IMR-90 (cell line): ENCODE data around the gene MCM3AP.

Source experiments
- BHLHE40 ChIP-seq: fragments of 150-350 bp; IDR thresholded peaks from 2 replicates; pipeline ENCODE4 v1.6.1; 2016; ENCODE audit warnings: mild to moderate bottlenecking, low read depth, low read length
- CEBPB ChIP-seq: IDR thresholded peaks from 2 replicates; pipeline ENCODE4 v1.6.1; 2012; ENCODE audit warnings: low read depth, low read length, improper control_type of control experiment
- CHD1 ChIP-seq: IDR thresholded peaks from 2 replicates; pipeline ENCODE4 v1.6.1; 2012; ENCODE audit warnings: low read depth, low read length, improper control_type of control experiment
- FOS ChIP-seq: fragments of 150-350 bp; IDR thresholded peaks from 2 replicates; pipeline ENCODE4 v1.6.1; 2016; ENCODE audit warnings: low read depth, low read length
- MAFK ChIP-seq: IDR thresholded peaks from 2 replicates; pipeline ENCODE4 v1.6.1; 2012; ENCODE audit warnings: low read depth, low read length, improper control_type of control experiment
- MAZ ChIP-seq: IDR thresholded peaks from 2 replicates; pipeline ENCODE4 v1.6.1; 2012; ENCODE audit warnings: low read depth, mild to moderate bottlenecking, low read length, improper control_type of control experiment, moderate library complexity, borderline replicate concordance
- MXI1 ChIP-seq: IDR thresholded peaks from 2 replicates; pipeline ENCODE4 v1.6.1; 2012; ENCODE audit warnings: low read depth, mild to moderate bottlenecking, low read length, moderate library complexity, borderline replicate concordance
- POLR2A ChIP-seq: IDR thresholded peaks from 2 replicates; pipeline ENCODE4 v1.6.1; 2012; ENCODE audit warnings: mild to moderate bottlenecking, low read depth, low read length
- RAD21 ChIP-seq: IDR thresholded peaks from 2 replicates; pipeline ENCODE4 v1.6.1; 2012; ENCODE audit warnings: low read length, improper control_type of control experiment
- RCOR1 ChIP-seq: IDR thresholded peaks from 2 replicates; pipeline ENCODE4 v1.6.1; 2012; ENCODE audit warnings: mild to moderate bottlenecking, low read length, improper control_type of control experiment; ENCODE audit not compliant: insufficient replicate concordance
- SMC3 ChIP-seq: fragments of 150-350 bp; IDR thresholded peaks from 2 replicates; pipeline ENCODE4 v1.6.1; 2016; ENCODE audit warnings: low read depth, mild to moderate bottlenecking, antibody characterized with exemption, low read length, moderate library complexity
- USF2 ChIP-seq: fragments of 150-350 bp; IDR thresholded peaks from 2 replicates; pipeline ENCODE4 v1.6.1; 2017; ENCODE audit warnings: mild to moderate bottlenecking, antibody characterized with exemption, low read length, low read depth
- TF ChIP-seq, protein P1 (sequence below): conservative IDR thresholded peaks from 2 replicates; pipeline ENCODE4 v1.5.1; 2012; ENCODE audit warnings: mild to moderate bottlenecking, low read depth, low read length, improper control_type of control experiment
- TF ChIP-seq, protein P2 (sequence below): fragments of 150-350 bp; IDR thresholded peaks from 2 replicates; pipeline ENCODE4 v1.6.1; 2016; ENCODE audit warnings: low read depth, mild to moderate bottlenecking, low read length, moderate library complexity, borderline replicate concordance

DNA sequence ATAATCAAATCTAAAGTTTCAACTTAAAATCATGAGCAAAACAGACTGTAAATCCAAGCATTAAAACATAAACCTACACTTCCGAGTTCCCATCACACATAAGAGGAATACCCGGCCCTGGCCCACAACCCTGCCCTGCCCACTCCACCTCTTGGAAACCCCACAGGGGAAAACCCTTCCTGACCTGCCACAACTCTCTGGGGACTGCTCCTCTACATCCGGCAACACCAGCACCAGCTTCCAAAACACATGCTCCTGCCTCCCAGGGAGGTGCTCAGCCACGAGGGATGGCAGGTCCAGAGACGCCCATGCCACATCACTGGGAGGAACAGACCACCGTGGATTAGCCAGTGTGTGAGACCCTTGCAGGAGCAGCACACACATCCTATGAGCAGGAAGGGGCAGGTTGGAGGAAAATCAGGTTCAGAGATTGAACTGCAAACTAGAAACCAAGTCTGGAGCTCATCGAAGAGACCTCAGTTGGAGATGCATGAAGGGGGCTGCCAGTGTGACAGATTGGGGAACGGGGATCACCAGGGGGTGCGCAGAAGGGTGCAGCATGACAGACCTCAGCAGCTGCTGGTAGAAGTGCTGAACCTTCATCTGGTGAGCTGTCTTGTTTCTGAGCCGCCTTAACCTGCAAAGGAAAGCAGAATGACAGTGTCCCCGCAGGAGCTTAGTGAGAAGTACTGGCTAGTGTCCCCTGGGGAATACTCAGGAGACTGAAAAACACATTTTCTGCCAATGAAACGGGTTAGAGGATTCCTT, 31.0 kb downstream of the MCM3AP start:
- TF ChIP-seq MAFK = no peak
- no peak for TF ChIP-seq RAD21
- TF ChIP-seq MAZ = no peak
- TF ChIP-seq, protein P1, sequence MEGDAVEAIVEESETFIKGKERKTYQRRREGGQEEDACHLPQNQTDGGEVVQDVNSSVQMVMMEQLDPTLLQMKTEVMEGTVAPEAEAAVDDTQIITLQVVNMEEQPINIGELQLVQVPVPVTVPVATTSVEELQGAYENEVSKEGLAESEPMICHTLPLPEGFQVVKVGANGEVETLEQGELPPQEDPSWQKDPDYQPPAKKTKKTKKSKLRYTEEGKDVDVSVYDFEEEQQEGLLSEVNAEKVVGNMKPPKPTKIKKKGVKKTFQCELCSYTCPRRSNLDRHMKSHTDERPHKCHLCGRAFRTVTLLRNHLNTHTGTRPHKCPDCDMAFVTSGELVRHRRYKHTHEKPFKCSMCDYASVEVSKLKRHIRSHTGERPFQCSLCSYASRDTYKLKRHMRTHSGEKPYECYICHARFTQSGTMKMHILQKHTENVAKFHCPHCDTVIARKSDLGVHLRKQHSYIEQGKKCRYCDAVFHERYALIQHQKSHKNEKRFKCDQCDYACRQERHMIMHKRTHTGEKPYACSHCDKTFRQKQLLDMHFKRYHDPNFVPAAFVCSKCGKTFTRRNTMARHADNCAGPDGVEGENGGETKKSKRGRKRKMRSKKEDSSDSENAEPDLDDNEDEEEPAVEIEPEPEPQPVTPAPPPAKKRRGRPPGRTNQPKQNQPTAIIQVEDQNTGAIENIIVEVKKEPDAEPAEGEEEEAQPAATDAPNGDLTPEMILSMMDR = no peak
- TF ChIP-seq POLR2A = no peak
- TF ChIP-seq RCOR1 = no peak
- no peak for TF ChIP-seq USF2
- TF ChIP-seq, protein P2, sequence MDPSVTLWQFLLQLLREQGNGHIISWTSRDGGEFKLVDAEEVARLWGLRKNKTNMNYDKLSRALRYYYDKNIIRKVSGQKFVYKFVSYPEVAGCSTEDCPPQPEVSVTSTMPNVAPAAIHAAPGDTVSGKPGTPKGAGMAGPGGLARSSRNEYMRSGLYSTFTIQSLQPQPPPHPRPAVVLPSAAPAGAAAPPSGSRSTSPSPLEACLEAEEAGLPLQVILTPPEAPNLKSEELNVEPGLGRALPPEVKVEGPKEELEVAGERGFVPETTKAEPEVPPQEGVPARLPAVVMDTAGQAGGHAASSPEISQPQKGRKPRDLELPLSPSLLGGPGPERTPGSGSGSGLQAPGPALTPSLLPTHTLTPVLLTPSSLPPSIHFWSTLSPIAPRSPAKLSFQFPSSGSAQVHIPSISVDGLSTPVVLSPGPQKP = no peak
- TF ChIP-seq MXI1 = no peak
- TF ChIP-seq CEBPB = no peak
- TF ChIP-seq BHLHE40 = no peak
- TF ChIP-seq FOS = no peak
- no peak for TF ChIP-seq SMC3
- no peak for TF ChIP-seq CHD1
